HEK293 (cell line): Measurements from ENCODE around the gene ITSN2.

Source experiments
- ELK4 ChIP-seq: IDR thresholded peaks from 2 replicates; pipeline ENCODE4 v1.6.1; 2011; ENCODE audit warnings: mild to moderate bottlenecking, low read depth, low read length, borderline replicate concordance
- GLIS1 ChIP-seq: fragments of 450-650 bp; formaldehyde crosslinking; IDR thresholded peaks from 2 replicates; pipeline ENCODE4 v1.5.1; 2016; ENCODE audit warnings: missing biosample characterization, missing genetic modification characterization
- INSM2 ChIP-seq: fragments of 450-650 bp; formaldehyde crosslinking; IDR thresholded peaks from 2 replicates; pipeline ENCODE4 v1.5.1; 2016; ENCODE audit warnings: missing biosample characterization, missing genetic modification characterization
- TCF7L2 ChIP-seq: IDR thresholded peaks from 2 replicates; pipeline ENCODE4 v1.6.1; 2011; ENCODE audit warnings: low read depth, mild to moderate bottlenecking, inconsistent platforms, low read length, moderate library complexity, borderline replicate concordance
- TRIM28 ChIP-seq: IDR thresholded peaks from 2 replicates; pipeline ENCODE4 v1.6.1; 2011; ENCODE audit warnings: low read length, control low read depth, borderline replicate concordance
- TSHZ1 ChIP-seq: fragments of 450-650 bp; formaldehyde crosslinking; IDR thresholded peaks from 2 replicates; pipeline ENCODE4 v1.5.1; 2016; ENCODE audit warnings: missing biosample characterization, missing genetic modification characterization, borderline replicate concordance
- ZFHX2 ChIP-seq: fragments of 450-650 bp; formaldehyde crosslinking; conservative IDR thresholded peaks from 2 replicates; pipeline ENCODE4 v1.5.1; 2016; ENCODE audit warnings: missing biosample characterization, missing genetic modification characterization
- ZFP41 ChIP-seq: fragments of 450-650 bp; formaldehyde crosslinking; IDR thresholded peaks from 2 replicates; pipeline ENCODE4 v1.5.1; 2016; ENCODE audit warnings: missing biosample characterization, missing genetic modification characterization, borderline replicate concordance
- ZNF184 ChIP-seq: fragments of 450-650 bp; IDR thresholded peaks from 2 replicates; pipeline ENCODE4 v1.5.1; 2018; ENCODE audit warnings: missing biosample characterization, mild to moderate bottlenecking, missing genetic modification characterization
- ZNF202 ChIP-seq: fragments of 450-650 bp; formaldehyde crosslinking; IDR thresholded peaks from 2 replicates; pipeline ENCODE4 v1.5.1; 2016; ENCODE audit warnings: missing biosample characterization, missing genetic modification characterization, borderline replicate concordance
- ZNF214 ChIP-seq: fragments of 450-650 bp; formaldehyde crosslinking; IDR thresholded peaks from 2 replicates; pipeline ENCODE4 v1.5.1; 2017; ENCODE audit warnings: missing biosample characterization, mild to moderate bottlenecking, missing genetic modification characterization, borderline replicate concordance
- ZNF239 ChIP-seq: fragments of 450-650 bp; formaldehyde crosslinking; IDR thresholded peaks from 2 replicates; pipeline ENCODE4 v1.5.1; 2016; ENCODE audit warnings: missing biosample characterization, missing genetic modification characterization
- ZNF311 ChIP-seq: fragments of 450-650 bp; formaldehyde crosslinking; IDR thresholded peaks from 2 replicates; pipeline ENCODE4 v1.5.1; 2017; ENCODE audit warnings: missing biosample characterization, missing genetic modification characterization, borderline replicate concordance
- ZNF449 ChIP-seq: fragments of 450-650 bp; formaldehyde crosslinking; IDR thresholded peaks from 2 replicates; pipeline ENCODE4 v1.5.1; 2017; ENCODE audit warnings: missing biosample characterization, mild to moderate bottlenecking, missing genetic modification characterization, moderate library complexity
- ZNF521 ChIP-seq: fragments of 450-650 bp; formaldehyde crosslinking; IDR thresholded peaks from 2 replicates; pipeline ENCODE4 v1.5.1; 2017; ENCODE audit warnings: missing biosample characterization, mild to moderate bottlenecking, missing genetic modification characterization
- ZNF544 ChIP-seq: fragments of 450-650 bp; formaldehyde crosslinking; IDR thresholded peaks from 2 replicates; pipeline ENCODE4 v1.5.0; 2017; ENCODE audit warnings: missing biosample characterization, missing genetic modification characterization
- ZNF623 ChIP-seq: fragments of 450-650 bp; formaldehyde crosslinking; IDR thresholded peaks from 2 replicates; pipeline ENCODE4 v1.5.1; 2016; ENCODE audit warnings: missing biosample characterization, missing genetic modification characterization
- ZNF626 ChIP-seq: fragments of 450-650 bp; sonication (Bioruptor Pico); formaldehyde crosslinking; IDR thresholded peaks from 2 replicates; pipeline ENCODE4 v1.5.1; 2018; ENCODE audit warnings: missing biosample characterization, missing genetic modification characterization, inconsistent platforms
- ZNF629 ChIP-seq: fragments of 450-650 bp; formaldehyde crosslinking; IDR thresholded peaks from 2 replicates; pipeline ENCODE4 v1.5.1; 2017; ENCODE audit warnings: missing biosample characterization, missing genetic modification characterization
- ZNF639 ChIP-seq: fragments of 450-650 bp; formaldehyde crosslinking; IDR thresholded peaks from 2 replicates; pipeline ENCODE4 v1.5.1; 2016; ENCODE audit warnings: missing biosample characterization, missing genetic modification characterization
- ZNF658 ChIP-seq: fragments of 450-650 bp; formaldehyde crosslinking; IDR thresholded peaks from 2 replicates; pipeline ENCODE4; 2016; ENCODE audit warnings: missing biosample characterization, missing genetic modification characterization
- TF ChIP-seq, protein P1 (sequence below): fragments of 450-650 bp; formaldehyde crosslinking; IDR thresholded peaks from 2 replicates; pipeline ENCODE4 v1.5.1; 2017; ENCODE audit warnings: missing biosample characterization, missing genetic modification characterization
- TF ChIP-seq, protein P2 (sequence below): fragments of 450-650 bp; formaldehyde crosslinking; IDR thresholded peaks from 2 replicates; pipeline ENCODE4 v1.5.1; 2016; ENCODE audit warnings: missing biosample characterization, missing genetic modification characterization
- TF ChIP-seq, protein P3 (sequence below): fragments of 450-650 bp; formaldehyde crosslinking; IDR thresholded peaks from 2 replicates; pipeline ENCODE4 v1.5.1; 2016; ENCODE audit warnings: missing biosample characterization, missing genetic modification characterization, borderline replicate concordance

ITSN2 gene

GRCh38 chr2:24360050-24360962, at the start of gene ITSN2 (continued):
- no peak for TF ChIP-seq ZNF214
- no peak for TF ChIP-seq ZNF626 (tag by site-specific recombination)
- TF ChIP-seq TRIM28, result no peak
- TF ChIP-seq ZNF311 (tag by site-specific recombination), result no peak
- TF ChIP-seq ZNF629 (tag by site-specific recombination), result no peak
- no peak for TF ChIP-seq ZNF521 (tag by site-specific recombination)
- no peak for TF ChIP-seq ZNF449 (tag by site-specific recombination)
- TF ChIP-seq, protein P1, sequence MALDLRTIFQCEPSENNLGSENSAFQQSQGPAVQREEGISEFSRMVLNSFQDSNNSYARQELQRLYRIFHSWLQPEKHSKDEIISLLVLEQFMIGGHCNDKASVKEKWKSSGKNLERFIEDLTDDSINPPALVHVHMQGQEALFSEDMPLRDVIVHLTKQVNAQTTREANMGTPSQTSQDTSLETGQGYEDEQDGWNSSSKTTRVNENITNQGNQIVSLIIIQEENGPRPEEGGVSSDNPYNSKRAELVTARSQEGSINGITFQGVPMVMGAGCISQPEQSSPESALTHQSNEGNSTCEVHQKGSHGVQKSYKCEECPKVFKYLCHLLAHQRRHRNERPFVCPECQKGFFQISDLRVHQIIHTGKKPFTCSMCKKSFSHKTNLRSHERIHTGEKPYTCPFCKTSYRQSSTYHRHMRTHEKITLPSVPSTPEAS (tag by site-specific recombination), result no peak
- TF ChIP-seq ZNF202, result peak; percentile 26; the same call in 1 of the 2 replicates
- TF ChIP-seq ZNF639 (tag by site-specific recombination), result no peak
- no peak for TF ChIP-seq ZNF184 (tag by site-specific recombination)
- no peak for TF ChIP-seq ELK4
- TF ChIP-seq INSM2 (tag by site-specific recombination), result no peak
- peak; percentile 11; the same call in 1 of the 2 replicates for TF ChIP-seq ZFHX2 (tag by site-specific recombination)
- no peak for TF ChIP-seq TCF7L2
- TF ChIP-seq ZNF239, result no peak
- TF ChIP-seq, protein P2, sequence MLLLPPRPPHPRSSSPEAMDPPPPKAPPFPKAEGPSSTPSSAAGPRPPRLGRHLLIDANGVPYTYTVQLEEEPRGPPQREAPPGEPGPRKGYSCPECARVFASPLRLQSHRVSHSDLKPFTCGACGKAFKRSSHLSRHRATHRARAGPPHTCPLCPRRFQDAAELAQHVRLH (tag by site-specific recombination), result no peak
- TF ChIP-seq ZNF544, result no peak
- no peak for TF ChIP-seq ZFP41
- TF ChIP-seq, protein P3, sequence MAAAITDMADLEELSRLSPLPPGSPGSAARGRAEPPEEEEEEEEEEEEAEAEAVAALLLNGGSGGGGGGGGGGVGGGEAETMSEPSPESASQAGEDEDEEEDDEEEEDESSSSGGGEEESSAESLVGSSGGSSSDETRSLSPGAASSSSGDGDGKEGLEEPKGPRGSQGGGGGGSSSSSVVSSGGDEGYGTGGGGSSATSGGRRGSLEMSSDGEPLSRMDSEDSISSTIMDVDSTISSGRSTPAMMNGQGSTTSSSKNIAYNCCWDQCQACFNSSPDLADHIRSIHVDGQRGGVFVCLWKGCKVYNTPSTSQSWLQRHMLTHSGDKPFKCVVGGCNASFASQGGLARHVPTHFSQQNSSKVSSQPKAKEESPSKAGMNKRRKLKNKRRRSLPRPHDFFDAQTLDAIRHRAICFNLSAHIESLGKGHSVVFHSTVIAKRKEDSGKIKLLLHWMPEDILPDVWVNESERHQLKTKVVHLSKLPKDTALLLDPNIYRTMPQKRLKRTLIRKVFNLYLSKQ, result no peak
- TF ChIP-seq ZNF658, result no peak
- TF ChIP-seq GLIS1 (tag by site-specific recombination), result peak; percentile 67
- TF ChIP-seq ZNF623 (tag by site-specific recombination), result no peak
- TF ChIP-seq TSHZ1 (tag by site-specific recombination), result no peak
